Measurements from ENCODE around the gene PRKCE.

The PRKCE gene

DNA sequence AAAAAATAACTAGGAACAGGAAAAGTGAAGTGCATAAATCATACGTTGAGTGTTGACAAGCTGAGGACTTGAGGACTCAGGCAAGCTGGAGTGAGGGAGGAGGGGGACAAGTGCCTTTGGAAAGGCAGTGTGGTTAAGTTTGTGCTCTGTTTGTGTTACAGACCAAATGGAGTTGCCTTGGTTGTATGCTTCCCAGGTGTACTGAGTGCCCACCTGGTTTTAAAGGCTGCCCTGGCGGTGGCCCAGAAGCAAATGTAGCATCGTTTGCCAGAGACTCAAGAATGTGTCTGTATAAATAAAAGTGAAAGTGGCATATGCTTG, 240.9 kb downstream of the PRKCE start:
- Histone ChIP-seq H3K4me2 (ENCODE audit: low read length, poor library complexity, severe bottlenecking) (no peak overlapping the region), H2BK15ac (ENCODE audit: low read depth, poor library complexity, severe bottlenecking) (no peak overlapping the region), H4K91ac (ENCODE audit: low read length) (no peak overlapping the region), H3K4me3 (ENCODE audit: insufficient read depth in 1 of 2, low read depth in 1 of 2, low read length in 2 of 2) (peak overlapping the region in 1 of 2 experiments; percentile 54), H3K14ac (ENCODE audit: low read length in 2 of 2) (no peak overlapping the region), H3K4me1 (ENCODE audit: control insufficient read depth, insufficient read depth, low read depth, low read length) (peaks cover 11% of the 10 kb centered on the region), H3K79me1 (replicated peaks; ENCODE audit: low read length, poor library complexity, severe bottlenecking) (peaks cover 3% of the 10 kb centered on the region), H3K27me3 (ENCODE audit: control insufficient read depth in 1 of 2, insufficient read depth in 1 of 2, low read length in 2 of 2) (no peaks in the 10 kb centered on the region), H3K4ac (ENCODE audit: low read depth in 1 of 2, low read length in 2 of 2) (no peak overlapping the region), H2AFZ (ENCODE audit: low read depth, low read length) (no peak overlapping the region), H2BK5ac (ENCODE audit: low read depth, low read length, poor library complexity, severe bottlenecking) (no peak overlapping the region), H3K27ac (ENCODE audit: low read length, poor library complexity, severe bottlenecking) (no peak overlapping the region), H3K9me3 (ENCODE audit: control insufficient read depth, low read length) (no peaks in the 10 kb centered on the region), H2BK120ac (ENCODE audit: low read depth, low read length) (no peak overlapping the region), H3K18ac (ENCODE audit: low read depth in 1 of 2, low read length in 2 of 2) (no peak overlapping the region), H3K36me3 (ENCODE audit: control insufficient read depth in 1 of 2, insufficient read depth in 2 of 2, low read depth in 1 of 2, low read length in 2 of 2) (no peaks in the 10 kb centered on the region), H3K23ac (ENCODE audit: low read length in 2 of 2) (no peak overlapping the region), H2AK5ac (ENCODE audit: low read length, severe bottlenecking) (no peak overlapping the region), H4K8ac (ENCODE audit: low read length) (no peak overlapping the region), H3K9ac (ENCODE audit: low read length) (no peak overlapping the region), H2BK12ac (ENCODE audit: low read length in 2 of 2) (no peak overlapping the region)
- no peak for DNase-seq
- WGBS, result 78% methylated on average over 3 of the region's 3 CpGs

DNA sequence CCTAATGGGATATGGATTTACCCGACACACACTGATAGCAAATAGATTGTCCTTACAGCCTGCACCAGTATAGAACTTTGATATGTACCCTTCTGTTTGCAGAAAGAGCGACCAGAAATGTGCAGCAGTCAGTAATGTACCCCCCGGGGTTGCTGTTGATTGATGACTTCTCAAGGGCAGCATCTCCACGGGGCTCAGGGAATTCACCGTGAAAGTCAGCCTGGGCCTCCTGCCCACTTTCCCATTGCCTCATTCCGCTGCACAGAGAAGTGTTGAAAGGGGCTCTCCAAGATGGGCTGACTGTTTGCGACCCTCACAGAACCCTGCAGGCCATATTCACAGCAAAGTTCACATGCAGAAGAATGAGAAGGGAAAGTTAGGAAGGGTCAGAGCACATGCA, 241.3 kb downstream of the PRKCE start:
- H2BK12ac ChIP-seq (ENCODE audit: low read length in 2 of 2), result no peak overlapping the region
- H4K8ac ChIP-seq (ENCODE audit: low read length), result no peak overlapping the region
- H3K9me3 ChIP-seq (ENCODE audit: control insufficient read depth, low read length), result no peaks in the 10 kb centered on the region
- H2AFZ ChIP-seq (ENCODE audit: low read depth, low read length), result no peak overlapping the region
- H2BK15ac ChIP-seq (ENCODE audit: low read depth, poor library complexity, severe bottlenecking), result no peak overlapping the region
- H4K91ac ChIP-seq (ENCODE audit: low read length), result no peak overlapping the region
- peaks cover 11% of the 10 kb centered on the region for H3K4me1 ChIP-seq (ENCODE audit: control insufficient read depth, insufficient read depth, low read depth, low read length)
- H2AK5ac ChIP-seq (ENCODE audit: low read length, severe bottlenecking), result no peak overlapping the region
- H3K4ac ChIP-seq (ENCODE audit: low read depth in 1 of 2, low read length in 2 of 2), result no peak overlapping the region
- H3K4me3 ChIP-seq (ENCODE audit: insufficient read depth in 1 of 2, low read depth in 1 of 2, low read length in 2 of 2), result peak overlapping the region in 1 of 2 experiments; percentile 54
- H3K36me3 ChIP-seq (ENCODE audit: control insufficient read depth in 1 of 2, insufficient read depth in 2 of 2, low read depth in 1 of 2, low read length in 2 of 2), result no peaks in the 10 kb centered on the region
- no peak overlapping the region for H3K4me2 ChIP-seq (ENCODE audit: low read length, poor library complexity, severe bottlenecking)
- H3K27me3 ChIP-seq (ENCODE audit: control insufficient read depth in 1 of 2, insufficient read depth in 1 of 2, low read length in 2 of 2), result no peaks in the 10 kb centered on the region
- peak; percentile 30 for DNase-seq
- H2BK5ac ChIP-seq (ENCODE audit: low read depth, low read length, poor library complexity, severe bottlenecking), result no peak overlapping the region
- no peak overlapping the region for H3K9ac ChIP-seq (ENCODE audit: low read length)
- H3K18ac ChIP-seq (ENCODE audit: low read depth in 1 of 2, low read length in 2 of 2), result no peak overlapping the region
- H3K14ac ChIP-seq (ENCODE audit: low read length in 2 of 2), result peak overlapping the region in 1 of 2 experiments; percentile 7
- H3K23ac ChIP-seq (ENCODE audit: low read length in 2 of 2), result no peak overlapping the region
- 74% methylated on average over 7 of the region's 7 CpGs for WGBS
- peaks cover 3% of the 10 kb centered on the region for H3K79me1 ChIP-seq (replicated peaks; ENCODE audit: low read length, poor library complexity, severe bottlenecking)
- no peak overlapping the region for H3K27ac ChIP-seq (ENCODE audit: low read length, poor library complexity, severe bottlenecking)
- H2BK120ac ChIP-seq (ENCODE audit: low read depth, low read length), result no peak overlapping the region

DNA sequence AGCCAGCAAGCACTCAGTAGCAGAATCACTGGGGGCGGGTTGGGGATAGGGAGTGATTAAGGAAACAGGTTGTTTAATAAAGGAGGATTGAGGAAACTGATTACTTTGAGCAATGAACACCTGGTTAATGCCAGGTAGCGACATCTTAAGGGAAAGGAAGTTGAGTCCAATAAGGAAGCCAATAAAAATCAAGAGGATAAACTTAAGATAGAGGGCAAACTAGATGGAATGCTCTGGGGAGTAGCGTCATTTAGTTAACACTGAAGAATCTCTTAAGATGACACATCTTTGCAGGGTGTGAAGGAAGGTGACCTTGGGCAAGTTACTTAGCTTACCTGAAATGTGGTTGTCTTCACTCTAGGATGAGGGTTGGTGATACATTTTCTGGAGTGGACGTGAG, 242.7 kb downstream of the PRKCE start:
- no peak overlapping the region for H4K8ac ChIP-seq (ENCODE audit: low read length)
- H3K36me3 ChIP-seq (ENCODE audit: control insufficient read depth in 1 of 2, insufficient read depth in 2 of 2, low read depth in 1 of 2, low read length in 2 of 2), result no peaks in the 10 kb centered on the region
- peaks cover 3% of the 10 kb centered on the region for H3K79me1 ChIP-seq (replicated peaks; ENCODE audit: low read length, poor library complexity, severe bottlenecking)
- no peak overlapping the region for H3K4ac ChIP-seq (ENCODE audit: low read depth in 1 of 2, low read length in 2 of 2)
- H3K9ac ChIP-seq (ENCODE audit: low read length), result no peak overlapping the region
- no peak overlapping the region for H2BK15ac ChIP-seq (ENCODE audit: low read depth, poor library complexity, severe bottlenecking)
- WGBS, result 95% methylated on average over 3 of the region's 4 CpGs
- no peaks in the 10 kb centered on the region for H3K9me3 ChIP-seq (ENCODE audit: control insufficient read depth, low read length)
- H4K91ac ChIP-seq (ENCODE audit: low read length), result no peak overlapping the region
- DNase-seq, result no peak
- H2AFZ ChIP-seq (ENCODE audit: low read depth, low read length), result no peak overlapping the region
- no peak overlapping the region for H3K14ac ChIP-seq (ENCODE audit: low read length in 2 of 2)
- H3K18ac ChIP-seq (ENCODE audit: low read depth in 1 of 2, low read length in 2 of 2), result no peak overlapping the region
- H3K27ac ChIP-seq (ENCODE audit: low read length, poor library complexity, severe bottlenecking), result no peak overlapping the region
- no peak overlapping the region for H2BK120ac ChIP-seq (ENCODE audit: low read depth, low read length)
- no peak overlapping the region for H3K4me2 ChIP-seq (ENCODE audit: low read length, poor library complexity, severe bottlenecking)
- no peak overlapping the region for H2AK5ac ChIP-seq (ENCODE audit: low read length, severe bottlenecking)
- no peak overlapping the region for H3K23ac ChIP-seq (ENCODE audit: low read length in 2 of 2)
- H2BK12ac ChIP-seq (ENCODE audit: low read length in 2 of 2), result no peak overlapping the region
- no peaks in the 10 kb centered on the region for H3K27me3 ChIP-seq (ENCODE audit: control insufficient read depth in 1 of 2, insufficient read depth in 1 of 2, low read length in 2 of 2)
- no peak overlapping the region for H2BK5ac ChIP-seq (ENCODE audit: low read depth, low read length, poor library complexity, severe bottlenecking)
- H3K4me3 ChIP-seq (ENCODE audit: insufficient read depth in 1 of 2, low read depth in 1 of 2, low read length in 2 of 2), result no peak overlapping the region
- peaks cover 11% of the 10 kb centered on the region for H3K4me1 ChIP-seq (ENCODE audit: control insufficient read depth, insufficient read depth, low read depth, low read length)

DNA sequence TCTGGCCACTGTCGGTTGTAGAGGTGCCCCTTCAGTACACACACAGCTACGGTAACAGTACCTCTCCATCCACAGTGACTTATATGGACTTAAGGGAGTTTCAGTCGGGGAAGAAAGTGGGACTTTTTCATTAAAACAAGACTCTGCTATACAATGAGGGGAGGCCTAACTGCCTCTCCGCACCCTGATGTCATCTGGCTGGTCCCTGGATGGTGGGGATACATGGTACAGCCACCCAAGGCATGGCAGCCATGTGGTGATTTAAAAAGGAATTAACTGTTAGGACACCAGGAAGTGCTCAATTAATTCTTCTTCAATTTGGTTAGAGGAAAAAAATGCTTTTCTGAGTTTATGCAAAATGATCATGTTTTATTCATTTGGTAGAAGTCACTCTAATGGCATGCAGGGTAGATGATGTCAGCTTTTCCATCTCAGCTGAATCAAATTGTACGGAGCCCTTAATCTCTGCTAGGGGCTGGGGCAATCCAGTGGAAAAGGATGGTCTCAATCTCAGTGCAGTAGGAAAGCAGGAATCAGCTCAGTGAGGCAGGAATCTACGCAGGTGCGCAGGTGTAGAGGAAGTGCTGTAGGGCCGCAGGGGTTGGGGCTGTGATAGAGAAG, 243.9 kb downstream of the PRKCE start:
- no peak overlapping the region for H4K91ac ChIP-seq (ENCODE audit: low read length)
- no peak overlapping the region for H3K23ac ChIP-seq (ENCODE audit: low read length in 2 of 2)
- no peak overlapping the region for H2BK5ac ChIP-seq (ENCODE audit: low read depth, low read length, poor library complexity, severe bottlenecking)
- H2BK120ac ChIP-seq (ENCODE audit: low read depth, low read length), result no peak overlapping the region
- H3K4ac ChIP-seq (ENCODE audit: low read depth in 1 of 2, low read length in 2 of 2), result no peak overlapping the region
- H3K79me1 ChIP-seq (replicated peaks; ENCODE audit: low read length, poor library complexity, severe bottlenecking), result peaks cover 3% of the 10 kb centered on the region
- no peaks in the 10 kb centered on the region for H3K36me3 ChIP-seq (ENCODE audit: control insufficient read depth in 1 of 2, insufficient read depth in 2 of 2, low read depth in 1 of 2, low read length in 2 of 2)
- 97% methylated on average over 8 of the region's 8 CpGs for WGBS
- no peak overlapping the region for H4K8ac ChIP-seq (ENCODE audit: low read length)
- H3K27ac ChIP-seq (ENCODE audit: low read length, poor library complexity, severe bottlenecking), result no peak overlapping the region
- peak overlapping the region in 1 of 2 experiments; percentile 42 for H3K4me3 ChIP-seq (ENCODE audit: insufficient read depth in 1 of 2, low read depth in 1 of 2, low read length in 2 of 2)
- no peaks in the 10 kb centered on the region for H3K27me3 ChIP-seq (ENCODE audit: control insufficient read depth in 1 of 2, insufficient read depth in 1 of 2, low read length in 2 of 2)
- peak overlapping the region; percentile 57 for H3K9ac ChIP-seq (ENCODE audit: low read length)
- no peak overlapping the region for H2AFZ ChIP-seq (ENCODE audit: low read depth, low read length)
- H3K4me1 ChIP-seq (ENCODE audit: control insufficient read depth, insufficient read depth, low read depth, low read length), result peaks cover 11% of the 10 kb centered on the region
- H2AK5ac ChIP-seq (ENCODE audit: low read length, severe bottlenecking), result no peak overlapping the region
- H3K14ac ChIP-seq (ENCODE audit: low read length in 2 of 2), result no peak overlapping the region
- H3K4me2 ChIP-seq (ENCODE audit: low read length, poor library complexity, severe bottlenecking), result no peak overlapping the region
- H2BK12ac ChIP-seq (ENCODE audit: low read length in 2 of 2), result no peak overlapping the region
- no peaks in the 10 kb centered on the region for H3K9me3 ChIP-seq (ENCODE audit: control insufficient read depth, low read length)
- no peak overlapping the region for H2BK15ac ChIP-seq (ENCODE audit: low read depth, poor library complexity, severe bottlenecking)
- no peak for DNase-seq
- no peak overlapping the region for H3K18ac ChIP-seq (ENCODE audit: low read depth in 1 of 2, low read length in 2 of 2)

Data from mesenchymal stem cell (in vitro differentiated cells and primary cell).